Measurements from ENCODE around the gene CCL17.
A peak's percentile ranks its signal among the peaks of the same experiment; 100 is the strongest.

CCL17 gene

GRCh38 chr16:57462209-57462977, 57.8 kb downstream of the CCL17 start, which contains the start of gene POLR2C:
POLR2C (plus strand) TSS chr16:57462679; CDS start chr16:57462725, 46 bp downstream.
- peak within 1 kb of the TSS; percentile 79 for H3K4me3 ChIP-seq (ENCODE audit: low read length)
- no peaks in the 10 kb centered on the region for H3K27me3 ChIP-seq (ENCODE audit: control insufficient read depth, insufficient read depth, low read length)
- no CpG with 5 or more reads among the region's 47 CpGs for WGBS (ENCODE audit: insufficient coverage, insufficient read length)
- peaks cover 21% of the 10 kb centered on the region; the same call in 1 of the 2 replicates for H3K36me3 ChIP-seq (ENCODE audit: control insufficient read depth, insufficient read depth, low read length)
- no peak within 1 kb of the TSS for H3K27ac ChIP-seq (ENCODE audit: low read length)
- H3K4me1 ChIP-seq (ENCODE audit: control insufficient read depth, insufficient read depth, low read length), result no peaks in the 10 kb centered on the region
- DNase-seq (ENCODE audit: low read depth, low spot score), result peak; percentile 76
- no peaks in the 10 kb centered on the region for H3K9me3 ChIP-seq (ENCODE audit: control insufficient read depth, insufficient read depth, low read length)

- H3K27me3 ChIP-seq (ENCODE audit: control insufficient read depth, insufficient read depth, low read length), result no peaks in the 10 kb centered on the region
- DNase-seq (ENCODE audit: low read depth, low spot score), result no peak
- H3K27ac ChIP-seq (ENCODE audit: low read length), result no peak overlapping the region
- peak overlapping the region; percentile 79 for H3K4me3 ChIP-seq (ENCODE audit: low read length)
- no peaks in the 10 kb centered on the region for H3K4me1 ChIP-seq (ENCODE audit: control insufficient read depth, insufficient read depth, low read length)
- H3K36me3 ChIP-seq (ENCODE audit: control insufficient read depth, insufficient read depth, low read length), result peaks cover 15% of the 10 kb centered on the region; the same call in 1 of the 2 replicates
- H3K9me3 ChIP-seq (ENCODE audit: control insufficient read depth, insufficient read depth, low read length), result no peaks in the 10 kb centered on the region
- no CpG with 5 or more reads among the region's 16 CpGs for WGBS (ENCODE audit: insufficient coverage, insufficient read length)
Measured at GRCh38 chr16:57462978-57463362, 58.4 kb downstream of the CCL17 start.

DNA sequence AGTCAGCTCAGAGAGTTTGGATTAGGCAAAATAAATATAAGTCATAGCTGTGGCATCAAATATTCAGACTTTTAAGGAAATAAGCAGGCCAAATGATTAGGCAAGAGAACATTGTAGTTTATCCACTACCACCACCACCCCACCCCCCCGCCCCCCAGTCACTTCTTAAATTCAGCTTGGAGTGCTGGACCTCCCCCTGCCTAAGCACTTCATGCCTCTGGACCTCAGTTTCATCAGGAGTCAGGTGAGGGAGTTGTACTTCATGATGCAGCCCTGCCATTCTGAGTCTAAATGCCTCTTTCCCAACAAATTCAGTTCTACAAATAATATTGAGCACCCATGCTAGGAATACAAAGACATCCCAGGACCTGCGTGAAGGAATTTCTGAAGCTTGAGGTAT, 60.0 kb downstream of the CCL17 start:
- H3K4me3 ChIP-seq (ENCODE audit: low read length), result no peak overlapping the region
- H3K27ac ChIP-seq (ENCODE audit: low read length), result no peak overlapping the region
- no peaks in the 10 kb centered on the region for H3K9me3 ChIP-seq (ENCODE audit: control insufficient read depth, insufficient read depth, low read length)
- no peaks in the 10 kb centered on the region for H3K4me1 ChIP-seq (ENCODE audit: control insufficient read depth, insufficient read depth, low read length)
- no peaks in the 10 kb centered on the region for H3K27me3 ChIP-seq (ENCODE audit: control insufficient read depth, insufficient read depth, low read length)
- DNase-seq (ENCODE audit: low read depth, low spot score), result no peak
- WGBS (ENCODE audit: insufficient coverage, insufficient read length), result no CpG with 5 or more reads among the region's 2 CpGs
- peaks cover 23% of the 10 kb centered on the region for H3K36me3 ChIP-seq (ENCODE audit: control insufficient read depth, insufficient read depth, low read length)

Measured in iPS DF 6.9 (cell line).